ENCODE data around the gene CLSTN1.

The CLSTN1 gene

DNA sequence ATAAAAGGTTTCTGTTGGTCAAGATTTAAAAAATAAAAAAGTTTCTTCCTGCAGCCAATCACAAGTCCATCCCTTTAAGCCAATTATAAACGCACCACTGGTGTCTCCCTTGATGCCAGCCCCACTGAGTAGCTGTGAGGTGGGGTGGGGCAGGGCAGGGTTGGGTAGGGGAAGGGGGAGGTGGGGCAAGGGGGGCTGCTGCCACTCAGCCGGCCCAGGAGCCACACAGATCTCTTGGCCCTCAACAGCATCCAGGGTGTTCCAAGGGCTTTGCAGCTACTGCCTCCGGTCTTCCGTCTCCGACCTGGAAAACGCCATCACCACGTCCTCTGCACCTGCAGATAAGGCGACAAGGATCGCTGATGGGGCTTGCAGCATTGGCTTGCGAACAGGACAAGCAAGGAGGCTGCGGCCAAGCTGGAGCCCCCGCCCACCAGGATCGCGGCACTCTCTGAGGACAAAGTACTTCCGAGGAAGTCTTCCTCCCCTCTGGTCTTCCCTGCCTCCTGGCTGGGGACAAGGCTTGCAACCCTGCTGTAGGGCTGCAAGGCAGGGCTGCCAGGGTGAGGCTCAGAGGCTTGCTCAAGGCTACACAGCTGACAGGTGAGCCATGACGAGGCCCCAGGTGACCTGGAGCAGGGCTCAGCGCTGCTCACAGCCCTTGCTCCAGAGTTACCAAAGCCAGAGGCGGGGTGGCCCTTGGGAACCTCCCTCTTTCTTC lies 26.8 kb upstream of the CLSTN1 start:
- no peak for DNase-seq (ENCODE audit: low spot score)

DNA sequence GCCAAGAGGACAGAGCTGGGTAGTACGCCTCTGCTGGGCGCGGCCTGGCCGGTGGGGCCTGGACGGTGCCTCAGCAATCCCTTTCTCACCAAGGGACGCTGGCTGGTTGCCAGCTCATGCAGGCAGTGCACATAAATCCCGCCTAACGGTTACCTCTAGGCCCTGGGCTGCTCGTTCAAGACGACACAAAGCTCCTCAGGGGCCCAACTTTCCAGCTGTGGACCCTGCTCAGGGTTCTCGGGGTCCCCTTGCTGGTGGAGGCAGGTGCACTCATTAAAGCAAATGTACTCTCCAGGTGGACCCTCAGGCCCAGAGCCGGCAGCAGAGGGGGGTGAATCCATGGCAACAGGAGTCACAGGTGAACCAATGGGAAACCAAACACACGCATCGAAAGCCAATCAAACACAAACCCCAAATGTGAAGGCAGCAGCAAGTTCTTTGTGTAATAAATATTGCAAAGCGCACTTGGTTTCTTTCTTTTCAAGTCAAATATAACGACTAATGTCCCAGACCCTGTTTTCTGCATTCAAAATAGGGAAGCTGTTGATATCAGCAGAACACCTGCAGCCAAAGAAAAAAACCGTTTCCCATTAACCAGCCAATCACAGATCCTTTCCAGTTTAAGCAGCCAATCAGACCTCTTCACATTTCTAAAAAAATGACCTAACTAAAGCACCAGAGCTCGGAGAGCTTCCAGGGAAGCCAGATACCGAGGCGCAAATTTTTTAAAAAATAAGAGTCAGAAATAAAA lies 26.1 kb upstream of the CLSTN1 start:
- DNase-seq (ENCODE audit: low spot score), result no peak

DNA sequence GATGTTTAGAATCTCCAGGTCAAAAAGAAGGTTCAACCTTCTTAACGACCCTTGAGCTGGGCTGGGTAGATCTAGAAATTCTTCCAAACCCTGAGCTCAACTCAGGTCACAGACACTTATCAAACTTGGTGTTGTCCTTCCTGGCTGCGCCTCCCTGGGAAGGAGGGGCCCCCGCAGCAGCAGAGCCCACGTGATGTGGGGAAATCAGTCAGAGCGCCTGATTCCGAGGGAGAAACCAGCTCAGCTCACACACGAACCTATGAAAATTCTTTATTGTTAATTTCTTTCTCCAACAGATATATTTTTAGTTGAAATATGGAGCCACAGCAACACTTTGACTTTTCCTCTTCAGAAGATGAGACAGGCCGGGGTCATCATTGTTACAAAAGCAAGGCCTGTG lies 24.3 kb upstream of the CLSTN1 start:
- DNase-seq (ENCODE audit: low spot score), result no peak

- no peak for DNase-seq (ENCODE audit: low spot score)
Observed at GRCh38 chr1:9847269-9847668, 23.5 kb upstream of the CLSTN1 start.

GRCh38 chr1:9846611-9847171 lies 22.9 kb upstream of the CLSTN1 start:
- DNase-seq (ENCODE audit: low spot score), result no peak

DNA sequence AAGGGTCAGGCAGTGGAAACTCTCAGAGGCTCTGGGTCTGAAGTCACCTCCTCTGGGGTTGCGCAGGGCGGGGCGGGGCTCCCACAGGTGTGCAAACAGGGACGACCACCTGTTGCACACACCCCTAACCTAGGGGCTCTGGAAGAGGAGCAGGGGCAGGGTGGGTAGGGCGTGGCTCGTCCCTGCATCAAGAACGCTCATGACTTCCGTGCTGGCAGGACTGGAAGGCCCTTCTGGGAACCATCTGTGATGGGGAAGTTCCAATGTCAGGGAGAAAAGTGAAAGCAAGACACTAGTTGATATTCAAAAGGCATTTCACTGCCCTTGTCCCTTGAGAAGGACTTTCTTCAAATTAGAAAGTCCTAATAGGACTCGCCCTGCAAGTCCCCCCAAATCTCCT lies 22.1 kb upstream of the CLSTN1 start:
- DNase-seq (ENCODE audit: low spot score), result no peak

GRCh38 chr1:9844756-9845155 lies 21.0 kb upstream of the CLSTN1 start:
- no peak for DNase-seq (ENCODE audit: low spot score)

DNA sequence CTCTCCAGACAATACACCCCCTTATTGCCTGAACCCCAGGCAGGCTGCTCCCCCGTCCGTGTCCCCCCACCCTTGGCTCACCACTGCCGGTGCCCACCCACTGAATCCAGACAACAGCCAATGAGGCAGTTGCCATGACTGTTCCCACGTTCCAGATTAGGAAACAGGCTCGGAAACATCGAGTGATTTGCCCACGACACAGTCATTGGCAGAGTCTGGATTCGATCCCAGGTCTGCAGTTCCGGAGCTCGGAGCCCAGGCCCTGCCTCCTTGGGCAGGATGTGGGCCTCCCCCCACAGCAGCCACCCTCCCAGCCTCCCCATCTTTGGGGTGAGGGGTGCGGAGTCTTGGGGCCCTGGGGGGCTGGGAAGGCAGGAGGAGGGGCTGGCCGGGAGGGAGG lies 20.3 kb upstream of the CLSTN1 start:
- DNase-seq (ENCODE audit: low spot score), result no peak

DNA sequence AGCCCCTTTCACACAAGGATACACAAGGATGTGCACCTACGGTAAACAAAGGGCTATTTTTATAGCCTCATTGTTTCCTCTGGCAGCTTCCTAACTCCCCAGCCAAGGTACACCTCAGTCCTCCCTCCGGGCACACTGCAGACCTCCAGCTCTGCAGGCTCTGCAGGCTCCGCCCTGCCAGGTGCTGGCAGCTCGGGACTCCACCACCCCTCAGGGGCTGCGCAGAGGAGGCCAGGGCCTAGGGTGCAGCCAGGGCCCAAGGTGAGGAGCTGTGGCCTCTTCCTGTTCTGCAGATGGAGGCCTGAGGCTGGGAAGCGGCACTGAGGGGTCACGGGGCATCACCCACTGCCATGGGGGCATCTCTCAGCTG lies 19.8 kb upstream of the CLSTN1 start:
- no peak for DNase-seq (ENCODE audit: low spot score)

DNA sequence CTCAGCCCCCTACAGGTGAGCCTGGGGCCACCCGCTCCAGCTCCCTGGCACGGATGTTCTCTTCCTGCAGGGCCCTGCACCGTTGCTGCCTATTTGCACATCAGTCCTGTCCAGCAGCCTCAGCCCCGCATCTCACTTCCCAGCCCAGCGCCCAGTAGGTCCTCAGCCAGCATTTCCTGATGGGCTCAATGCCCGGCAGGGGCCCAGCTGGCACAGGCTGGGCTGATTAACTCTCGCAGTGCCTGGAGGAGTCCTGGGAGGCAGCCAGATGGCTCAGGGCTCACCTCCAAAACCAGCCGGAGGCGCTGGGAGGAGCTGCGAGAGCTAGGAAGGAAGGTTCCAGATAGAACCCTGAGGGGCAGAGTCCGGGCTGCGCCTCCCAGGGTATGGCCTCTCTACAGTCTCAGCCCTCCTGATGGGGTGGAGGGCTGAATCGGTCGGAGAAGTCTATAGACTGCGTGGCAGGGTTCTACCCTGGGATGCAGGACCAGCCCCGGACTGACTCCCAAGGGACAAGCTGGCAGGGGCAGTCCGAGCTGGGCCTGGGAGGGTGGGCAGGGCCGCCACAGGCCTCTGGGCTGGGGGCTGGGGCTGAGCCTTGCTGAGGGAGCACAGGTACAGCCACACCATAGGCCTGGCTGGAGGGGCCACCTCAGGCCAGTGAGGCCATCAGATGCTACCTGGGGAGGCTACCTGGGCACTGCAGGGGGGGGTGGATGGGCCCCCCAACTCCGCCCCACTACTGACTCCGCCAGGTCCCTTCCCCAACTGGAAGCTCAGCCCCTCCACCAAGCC lies 19.2 kb upstream of the CLSTN1 start:
- no peak for DNase-seq (ENCODE audit: low spot score)

- no peak for DNase-seq (ENCODE audit: low spot score)
Observed at GRCh38 chr1:9842073-9842711, 18.4 kb upstream of the CLSTN1 start.

DNA sequence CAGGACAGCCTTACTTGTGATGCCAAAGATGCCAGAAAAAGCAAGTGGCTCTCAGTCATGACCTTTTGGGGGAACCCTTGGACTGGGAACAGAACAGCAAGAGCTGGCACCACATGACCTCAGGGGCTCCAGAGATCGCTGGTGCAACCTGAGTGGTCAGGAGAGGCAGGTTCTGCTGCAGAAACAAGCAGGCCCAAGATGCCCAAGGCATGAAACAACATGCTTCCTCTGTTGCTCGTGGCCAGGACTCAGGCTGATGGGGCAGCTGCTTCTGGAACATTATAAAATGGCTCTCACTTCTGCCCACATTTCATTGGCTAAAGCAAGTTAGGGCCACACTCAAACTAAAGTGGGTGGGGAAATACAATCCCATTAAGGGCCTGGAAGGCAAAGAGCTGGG lies 17.7 kb upstream of the CLSTN1 start:
- DNase-seq (ENCODE audit: low spot score), result no peak

- no peak for DNase-seq (ENCODE audit: low spot score)
Observed at GRCh38 chr1:9840176-9840575, 16.4 kb upstream of the CLSTN1 start.

- no peak for DNase-seq (ENCODE audit: low spot score)
Observed at GRCh38 chr1:9838946-9839345, 15.2 kb upstream of the CLSTN1 start.

DNA sequence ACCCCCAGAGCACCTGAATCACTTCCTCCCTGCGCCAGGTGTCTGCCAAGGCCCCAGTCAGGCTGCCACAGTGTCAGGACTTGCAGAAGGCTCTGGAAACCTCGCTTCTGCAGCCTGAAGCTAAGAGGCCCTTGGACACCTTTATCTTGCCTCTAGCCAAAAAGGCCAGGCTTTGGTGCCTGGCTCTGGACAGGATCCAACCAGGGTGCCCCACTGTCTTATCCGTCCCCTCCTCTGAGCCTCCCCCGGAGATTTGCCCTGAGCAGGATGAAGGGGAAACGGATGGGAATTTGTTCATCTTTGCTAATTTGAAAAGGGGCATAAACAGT lies 12.8 kb upstream of the CLSTN1 start:
- no peak for DNase-seq (ENCODE audit: low spot score)

DNA sequence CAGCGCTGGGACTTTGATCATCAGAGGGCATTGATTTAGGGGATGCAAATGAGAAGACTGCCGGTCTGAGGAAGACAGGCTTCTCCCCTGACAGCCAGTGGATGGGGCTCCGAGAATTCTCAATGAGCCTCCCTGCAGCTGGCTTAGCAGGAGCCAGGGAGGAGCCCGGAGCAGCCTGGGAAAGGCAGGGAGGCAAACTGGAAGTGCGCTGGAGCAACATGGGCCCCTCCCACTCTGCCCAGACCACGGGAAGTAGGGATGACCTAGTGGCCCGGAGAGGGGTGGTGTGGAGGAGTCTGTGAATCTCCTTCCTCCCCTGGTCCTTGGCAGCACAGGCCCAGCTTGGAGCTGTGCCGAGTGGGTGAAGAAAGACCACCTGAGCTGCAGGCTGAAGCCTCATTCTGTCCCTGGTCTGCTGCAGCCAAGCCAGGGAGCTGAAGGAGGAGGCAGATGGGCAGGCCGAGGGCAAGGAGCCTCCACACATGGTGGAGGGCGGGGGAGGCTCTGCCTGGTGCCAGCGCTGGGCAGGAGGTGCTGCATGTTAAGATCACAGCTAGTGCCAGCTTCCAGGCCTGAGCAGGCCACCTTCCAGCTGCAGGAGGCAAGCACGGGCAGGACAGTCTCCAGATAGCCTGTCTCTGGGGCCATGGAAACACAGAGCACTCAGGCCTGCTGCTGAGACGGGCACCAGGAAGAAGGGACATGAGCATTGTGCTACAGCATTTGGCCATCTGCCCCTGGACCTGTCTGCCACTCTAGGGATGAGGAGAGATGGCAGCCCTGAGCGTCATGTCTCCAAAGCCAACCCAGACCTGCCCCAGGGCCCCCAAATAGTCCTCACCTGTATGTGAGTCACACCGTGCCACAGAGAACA lies 12.2 kb upstream of the CLSTN1 start:
- DNase-seq (ENCODE audit: low spot score), result no peak

DNA sequence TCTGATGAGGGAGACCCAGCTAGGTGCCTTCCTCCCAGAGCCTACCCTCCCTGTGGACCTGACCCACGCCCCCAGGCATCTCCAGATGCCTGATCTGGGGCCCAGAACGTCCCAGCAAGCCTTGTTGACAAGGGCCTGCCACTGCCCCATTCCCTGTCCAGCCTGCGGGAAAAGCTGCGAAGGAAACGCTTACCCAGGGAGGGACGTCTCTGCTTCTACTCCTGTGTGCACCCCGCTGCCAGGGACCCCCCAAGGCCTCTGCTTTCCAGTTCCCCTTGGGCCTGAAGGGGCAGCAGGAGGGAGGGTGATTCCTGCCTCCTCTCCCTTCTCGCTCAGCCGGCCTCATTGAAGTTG lies 11.6 kb upstream of the CLSTN1 start:
- no peak for DNase-seq (ENCODE audit: low spot score)

- DNase-seq (ENCODE audit: low spot score), result no peak
Observed at GRCh38 chr1:9833632-9834031, 9.9 kb upstream of the CLSTN1 start.

DNA sequence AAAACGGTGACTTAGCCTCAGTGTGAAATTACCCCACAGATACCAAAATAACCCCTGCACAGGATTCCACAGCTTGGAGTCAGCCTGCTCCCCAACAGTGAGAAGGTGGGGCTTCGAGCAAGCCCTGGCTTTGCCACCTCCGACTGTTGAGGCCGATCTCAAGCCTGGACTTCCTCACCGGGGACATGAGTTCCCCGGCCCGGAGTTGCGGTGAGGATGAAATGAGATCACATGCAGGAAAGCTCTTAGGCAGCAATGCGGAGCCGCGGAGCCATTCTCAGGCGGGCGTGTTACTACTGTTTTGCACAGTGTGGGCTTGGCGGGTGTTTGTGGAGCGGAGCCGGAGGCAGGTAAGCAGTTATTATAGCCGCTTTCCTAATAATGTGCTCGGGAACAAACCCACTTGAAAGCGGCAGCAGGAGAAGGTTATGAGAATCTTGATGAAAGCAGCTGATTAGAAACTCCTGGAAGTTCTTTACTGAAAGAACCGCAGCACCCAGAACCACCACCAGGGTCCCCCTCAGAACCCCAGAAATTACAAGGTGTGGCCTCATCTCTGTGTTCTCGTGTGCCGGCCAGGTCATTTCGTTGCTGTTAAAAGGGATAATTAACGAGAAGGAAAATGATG lies 3.9 kb upstream of the CLSTN1 start:
- DNase-seq (ENCODE audit: low spot score), result no peak

- no peak for DNase-seq (ENCODE audit: low spot score)
Observed at GRCh38 chr1:9826616-9827015, 2.9 kb upstream of the CLSTN1 start.

GRCh38 chr1:9826087-9826486 lies 2.3 kb upstream of the CLSTN1 start:
- DNase-seq (ENCODE audit: low spot score), result no peak

Measured in putamen (tissue), 1 donor.